ENCODE results near the gene RSU1.

Gene RSU1

GRCh38 chr10:16586358-16587138 lies 230.7 kb downstream of the RSU1 start:
- DNase-seq: no peak

GRCh38 chr10:16585103-16585502 lies 232.1 kb downstream of the RSU1 start:
- DNase-seq: no peak

- DNase-seq: no peak
These were observed 233.8 kb downstream of the RSU1 start for GRCh38 chr10:16583382-16583781.

GRCh38 chr10:16581202-16581601 lies 236.0 kb downstream of the RSU1 start:
- no peak for DNase-seq

- no peak for DNase-seq
These were observed 246.5 kb downstream of the RSU1 start for GRCh38 chr10:16570731-16571130.

GRCh38 chr10:16566202-16566805 lies 250.9 kb downstream of the RSU1 start:
- no peak for DNase-seq

GRCh38 chr10:16565604-16566003 lies 251.6 kb downstream of the RSU1 start:
- no peak for DNase-seq

- no peak for DNase-seq
These were observed 254.3 kb downstream of the RSU1 start for GRCh38 chr10:16562891-16563290.

GRCh38 chr10:16559236-16559773 lies 257.9 kb downstream of the RSU1 start:
- DNase-seq: no peak

GRCh38 chr10:16547973-16548372 lies 269.3 kb downstream of the RSU1 start:
- no peak for DNase-seq

- no peak for DNase-seq
These were observed 272.0 kb downstream of the RSU1 start for GRCh38 chr10:16545116-16545736.

GRCh38 chr10:16544591-16544990 lies 272.6 kb downstream of the RSU1 start:
- DNase-seq: no peak

- DNase-seq: no peak
These were observed 273.1 kb downstream of the RSU1 start for GRCh38 chr10:16544099-16544498.
